OCI-LY7 (cell line): Measurements from ENCODE around the gene CACNA1D. TPM values are rescaled to one million over a fixed set of nuclear protein-coding genes. Genes with fewer than 3 reads are reported as not detected.

Experiments
- BruUV-seq: library from RNA; stranded (reverse); fragments of 400-500 nt; replicated peaks from 2 replicates; lab custom pipeline; 2021; lab: Mats Ljungman, UMichigan
- CTCF ChIA-PET: fragments of 300-600 bp; sonication (Branson Sonifier 250); formaldehyde crosslinking; loops from one replicate; lab custom pipeline; 2022; ENCODE audit warnings: antibody characterized with exemption; ENCODE audit not compliant: unreplicated experiment; lab: Charles Lee
- POLR2A ChIA-PET: fragments of 300-600 bp; sonication (Branson Sonifier 250); formaldehyde crosslinking; loops from one replicate; lab custom pipeline; 2022; ENCODE audit warnings: antibody characterized with exemption; lab: Charles Lee
- DNase-seq: peaks from one replicate; pipeline ENCODE4 v3.0.0-alpha.2; 2015; ENCODE audit warnings: low spot score
- H2AFZ ChIP-seq: fragments of 200-600 bp; sonication (generic), shearing (Covaris generic); 2 replicates; pipeline ENCODE4 v1.6.1; 2014; ENCODE audit warnings: mild to moderate bottlenecking, antibody characterized with exemption, low read length, moderate library complexity
- H3K27ac ChIP-seq: fragments of 200-600 bp; sonication (generic); 2 replicates; pipeline ENCODE4 v1.5.1; 2014; ENCODE audit warnings: mixed run types, low read depth, mild to moderate bottlenecking, moderate library complexity, low read length, inconsistent platforms; ENCODE audit not compliant: poor library complexity, severe bottlenecking
- H3K36me3 ChIP-seq: fragments of 200-600 bp; sonication (generic); 2 replicates; pipeline ENCODE4 v1.6.1; 2014; ENCODE audit warnings: mild to moderate bottlenecking, antibody characterized with exemption, low read length, moderate library complexity, mixed read lengths; ENCODE audit not compliant: insufficient read depth
- H3K4me1 ChIP-seq: fragments of 200-600 bp; sonication (generic); 2 replicates; pipeline ENCODE4 v1.5.1; 2014; ENCODE audit warnings: mild to moderate bottlenecking, low read length; ENCODE audit not compliant: insufficient read depth, poor library complexity, severe bottlenecking
- H3K4me2 ChIP-seq: fragments of 200-600 bp; sonication (generic); 2 replicates; pipeline ENCODE4 v1.6.1; 2014; ENCODE audit warnings: mild to moderate bottlenecking, low read length
- H3K4me3 ChIP-seq: fragments of 200-600 bp; sonication (generic); 2 replicates; pipeline ENCODE4 v1.5.1; 2014; ENCODE audit warnings: mild to moderate bottlenecking, low read depth, low read length; ENCODE audit not compliant: poor library complexity, severe bottlenecking
- H3K79me2 ChIP-seq: fragments of 200-600 bp; sonication (generic); 2 replicates; pipeline ENCODE4 v1.6.1; 2016; ENCODE audit warnings: low read depth, mild to moderate bottlenecking, low read length, moderate library complexity, mixed read lengths; ENCODE audit not compliant: insufficient read depth
- H3K9me2 ChIP-seq: fragments of 200-600 bp; sonication (generic); 2 replicates; pipeline ENCODE4 v1.6.1; 2016; ENCODE audit warnings: mild to moderate bottlenecking, low read length, mixed read lengths; ENCODE audit not compliant: insufficient read depth
- H3K9me3 ChIP-seq: fragments of 200-600 bp; sonication (generic); 2 replicates; pipeline ENCODE4 v1.6.1; 2014; ENCODE audit warnings: mild to moderate bottlenecking, mixed run types, low read length, mixed read lengths
- H4K20me1 ChIP-seq: fragments of 200-600 bp; sonication (generic); 2 replicates; pipeline ENCODE4 v1.6.1; 2014; ENCODE audit warnings: mild to moderate bottlenecking, antibody characterized with exemption, low read length, moderate library complexity, mixed read lengths; ENCODE audit not compliant: insufficient read depth
- CTCF ChIP-seq: fragments of 200-600 bp; sonication (generic); conservative IDR thresholded peaks from 2 replicates; pipeline ENCODE4 v1.5.1; 2014; ENCODE audit warnings: mild to moderate bottlenecking, antibody characterized with exemption, low read length, moderate library complexity, mixed read lengths
- EZH2phosphoT487 ChIP-seq: fragments of 200-600 bp; sonication (generic); IDR thresholded peaks from 2 replicates; pipeline ENCODE4 v1.6.1; 2018; ENCODE audit warnings: low read depth, borderline replicate concordance, mild to moderate bottlenecking, mixed run types, antibody characterized with exemption, low read length, moderate library complexity, mixed read lengths
- intact Hi-C: fragments of 100-400 bp; cut with micrococcal nuclease; formaldehyde crosslinking; loops from one replicate; pipeline ENCODE4 v1.10.0; 2022; ENCODE audit not compliant: unreplicated experiment
- total RNA-seq, 2 experiments: library from RNA; depleted of rRNA in 1 of 2; stranded (reverse); fragments of >200 nt in 1 of 2; shearing (Covaris generic) in 1 of 2; gene quantifications; 2 replicates each; pipeline ENCODE4 v1.2.3, GENCODE V29; 2014 to 2022

CACNA1D gene
- total RNA-seq, 2 experiments from 2014 or later = 0.42 TPM; not detected in 1

- peaks cover 4% of the 10 kb centered on the region for H3K4me1 ChIP-seq
- H3K4me3 ChIP-seq = no peak overlapping the region
- H4K20me1 ChIP-seq = no peaks in the 10 kb centered on the region; the same call in 1 of the 2 replicates
- CTCF ChIA-PET = no interaction called here
- POLR2A ChIA-PET = no interaction called here
- H3K36me3 ChIP-seq = no peaks in the 10 kb centered on the region
- H2AFZ ChIP-seq = no peak overlapping the region
- H3K9me2 ChIP-seq = no peaks in the 10 kb centered on the region
- no peaks in the 10 kb centered on the region for H3K9me3 ChIP-seq
- BruUV-seq = no TSS peak
- TF ChIP-seq EZH2phosphoT487 = no peak
- no peak for TF ChIP-seq CTCF
- no peak overlapping the region for H3K4me2 ChIP-seq
- no peak for DNase-seq
- intact Hi-C loops = no loop called here
- no peak overlapping the region for H3K27ac ChIP-seq
- H3K79me2 ChIP-seq = no peaks in the 10 kb centered on the region
Measured at GRCh38 chr3:53616971-53617892, 122.8 kb downstream of the CACNA1D start.

- H2AFZ ChIP-seq = no peak overlapping the region
- no TSS peak for BruUV-seq
- TF ChIP-seq CTCF = no peak
- no peak for TF ChIP-seq EZH2phosphoT487
- DNase-seq = no peak
- H3K36me3 ChIP-seq = no peaks in the 10 kb centered on the region
- H4K20me1 ChIP-seq = no peaks in the 10 kb centered on the region
- H3K9me2 ChIP-seq = no peaks in the 10 kb centered on the region
- no peaks in the 10 kb centered on the region for H3K79me2 ChIP-seq
- no peak overlapping the region for H3K4me2 ChIP-seq
- no peaks in the 10 kb centered on the region for H3K9me3 ChIP-seq
- POLR2A ChIA-PET = no interaction called here
- CTCF ChIA-PET = no interaction called here
- peaks cover 4% of the 10 kb centered on the region for H3K4me1 ChIP-seq
- intact Hi-C loops = no loop called here
- no peak overlapping the region for H3K27ac ChIP-seq
- no peak overlapping the region for H3K4me3 ChIP-seq
Measured at GRCh38 chr3:53617893-53618523, 123.6 kb downstream of the CACNA1D start.
